Esophagus mucosa (tissue), 1 donor: ENCODE results near the gene PRR15. TPM values are rescaled to one million over a fixed set of nuclear protein-coding genes. Genes with fewer than 3 reads are reported as not detected.

ENCODE experiments used
- ATAC-seq: fragments of 200-7000 bp; cut with Tn5 transposase; one replicate; pipeline ENCODE4 v1.9.1; 2020
- total RNA-seq: library from RNA; stranded (reverse); gene quantifications from one replicate; pipeline ENCODE4 v1.2.4, GENCODE V29; 2023
- donor health status: DM: yes; HTN: yes; CAD: no.

PRR15 gene
- total RNA-seq, 1 donor from 2014 or later = 0.92 TPM

DNA sequence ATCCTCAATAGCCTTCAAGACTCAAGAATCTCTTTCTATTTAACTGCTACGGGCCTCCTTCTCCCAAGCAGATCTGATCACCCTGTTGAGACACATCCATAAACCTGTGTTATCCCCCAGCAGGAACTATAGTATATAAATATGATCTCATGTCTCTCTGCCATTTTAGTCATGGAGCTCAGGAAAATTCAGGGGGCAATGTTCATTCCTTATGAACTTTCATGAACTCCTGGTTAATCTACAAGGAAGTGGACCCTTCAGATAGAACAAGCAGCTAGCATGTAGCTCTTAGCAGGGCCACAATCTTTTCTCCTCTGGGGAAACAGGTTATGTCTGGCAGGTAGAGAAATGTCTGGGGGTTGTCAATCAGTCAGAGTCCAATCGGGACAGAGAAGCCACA lies 8.9 kb downstream of the PRR15 start:
- no peak for ATAC-seq

DNA sequence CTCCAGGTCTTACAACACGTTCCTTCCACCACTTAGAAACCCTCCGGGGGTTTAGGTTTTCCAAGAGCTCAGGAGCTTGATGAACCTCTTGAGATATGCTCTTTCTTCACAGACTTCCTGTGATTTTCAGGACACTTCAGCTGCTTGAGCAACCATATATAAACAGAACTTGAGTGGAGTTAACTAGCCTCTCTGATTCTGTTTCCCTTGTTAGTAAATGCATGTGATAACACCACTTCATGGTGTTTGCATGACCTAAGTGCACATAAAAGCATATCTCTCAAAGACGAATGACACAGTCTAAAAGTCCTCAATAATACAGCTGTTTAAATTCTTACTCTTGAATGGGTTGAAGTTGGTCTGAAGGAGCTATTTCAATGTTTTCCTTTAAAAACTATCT lies 9.9 kb downstream of the PRR15 start:
- ATAC-seq = no peak

DNA sequence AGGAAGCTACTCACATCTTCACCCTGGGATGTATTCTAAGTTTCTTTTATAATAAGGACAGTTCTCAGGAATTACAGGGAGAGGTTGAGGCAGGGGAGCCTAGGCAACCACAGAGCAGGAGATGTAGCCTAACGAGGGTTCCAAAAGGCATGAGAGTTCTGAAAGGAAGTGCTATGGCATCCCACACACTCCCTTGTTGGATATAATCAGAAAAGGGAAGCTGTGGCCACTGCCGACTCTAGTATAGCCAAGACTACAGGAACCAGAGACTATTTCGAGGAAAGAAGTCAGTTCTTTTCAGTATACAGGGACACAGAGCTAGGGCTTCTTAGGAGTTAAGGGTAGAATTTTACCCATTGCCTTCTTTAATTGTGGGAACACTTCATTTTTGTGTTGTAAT lies 11.0 kb downstream of the PRR15 start:
- ATAC-seq = no peak

DNA sequence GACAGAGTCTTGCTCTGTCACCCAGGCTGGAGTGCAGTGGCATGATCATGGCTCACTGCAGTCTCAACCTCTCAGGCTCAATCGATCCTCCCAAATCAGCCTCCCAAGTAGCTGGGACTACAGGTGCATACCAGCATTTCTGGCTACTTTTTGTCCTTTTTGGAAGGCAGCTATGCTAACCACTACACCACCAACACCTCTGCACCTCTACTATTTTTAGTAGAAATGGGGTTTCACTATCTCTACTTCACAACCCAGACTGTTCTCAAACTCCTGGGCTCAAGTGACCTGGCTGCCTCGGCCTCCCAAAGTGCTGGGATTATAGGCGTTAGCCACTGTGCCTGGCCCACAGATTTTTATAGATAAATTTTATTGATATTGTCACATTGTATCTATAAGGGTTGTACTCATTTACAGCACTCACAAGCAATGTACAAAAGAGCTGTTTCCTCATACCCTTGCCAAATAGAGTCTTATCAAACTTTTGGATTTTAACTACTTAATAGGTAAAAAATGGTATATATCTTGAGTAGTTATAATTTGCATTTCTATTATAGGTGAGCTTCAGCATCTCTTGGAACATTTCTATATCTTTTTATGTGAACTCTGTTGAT lies 23.7 kb downstream of the PRR15 start:
- no peak for ATAC-seq

DNA sequence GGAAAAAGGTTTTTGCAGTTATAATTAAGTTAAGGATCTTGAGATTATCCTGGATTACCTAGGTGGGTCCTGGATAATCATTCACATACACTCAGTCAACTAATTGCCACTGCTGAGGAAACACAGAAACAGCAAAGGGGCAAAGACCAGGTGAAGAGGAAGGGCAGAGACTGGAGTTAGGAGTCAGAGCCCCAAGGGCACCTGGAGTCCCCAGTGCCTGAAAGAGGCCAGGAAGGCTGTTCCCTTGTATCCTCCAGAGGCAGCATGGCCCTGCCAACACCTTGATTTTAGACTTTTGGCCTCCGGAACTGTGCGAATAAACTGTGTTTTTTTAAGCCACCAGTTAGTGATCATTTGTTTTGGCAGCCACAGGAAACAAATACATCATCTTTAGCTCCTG lies 24.6 kb downstream of the PRR15 start:
- no peak for ATAC-seq

DNA sequence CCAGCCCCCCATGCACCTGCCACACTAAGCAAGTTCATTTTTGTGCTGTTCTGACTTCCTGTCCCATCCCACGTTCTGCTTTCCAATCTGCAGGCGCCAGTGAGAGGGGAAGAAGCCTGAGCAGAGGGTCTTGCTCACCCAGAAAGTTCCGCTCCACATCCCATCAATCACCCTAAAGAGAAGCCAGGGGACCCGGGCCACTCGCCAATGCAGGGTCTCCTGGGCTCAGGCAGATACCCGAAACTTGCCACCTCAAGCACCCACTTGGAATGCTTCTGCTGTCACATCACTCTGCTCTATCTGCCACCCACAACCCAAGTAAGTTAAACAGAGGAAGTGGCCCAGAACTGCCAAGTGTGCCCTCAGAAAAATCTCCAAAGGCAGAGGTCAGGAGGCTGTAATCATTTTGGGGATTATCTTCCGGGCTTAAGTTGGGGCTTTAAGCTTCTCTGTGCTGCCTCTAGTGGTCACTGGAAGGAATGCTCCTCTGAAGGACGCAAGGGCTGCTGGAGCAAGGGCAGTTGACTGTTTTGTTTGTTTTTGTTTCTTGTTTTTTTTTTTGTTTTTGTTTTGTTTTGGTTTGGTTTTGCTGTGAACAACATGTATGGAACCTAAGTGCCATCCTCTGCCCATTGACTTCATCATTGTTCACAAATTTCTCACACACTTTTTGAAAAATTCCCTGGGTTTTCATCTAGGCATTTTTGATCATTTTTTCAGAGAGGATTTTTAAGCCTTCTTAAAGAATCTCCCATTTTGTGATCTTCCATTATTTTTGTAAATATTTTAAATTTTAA lies 25.5 kb downstream of the PRR15 start:
- peak; percentile 49 for ATAC-seq

DNA sequence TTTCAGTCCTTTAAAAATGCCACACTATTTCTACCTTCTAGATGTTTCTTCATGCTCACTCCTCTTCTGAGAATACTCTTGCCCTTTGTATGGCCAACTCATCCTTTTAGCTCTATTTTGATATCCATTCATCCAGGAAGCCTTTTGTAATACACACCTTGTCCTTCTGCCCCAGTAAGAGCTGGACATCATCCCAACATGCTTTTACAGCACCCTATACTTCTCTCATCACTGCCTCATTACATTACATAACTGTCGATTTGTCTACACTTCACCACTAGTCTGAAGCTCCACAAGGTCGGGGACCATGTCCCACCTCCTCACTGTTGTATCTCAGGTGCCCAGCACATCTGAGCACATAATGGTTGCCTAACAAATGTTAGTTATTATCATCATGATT lies 29.2 kb downstream of the PRR15 start:
- ATAC-seq = no peak

DNA sequence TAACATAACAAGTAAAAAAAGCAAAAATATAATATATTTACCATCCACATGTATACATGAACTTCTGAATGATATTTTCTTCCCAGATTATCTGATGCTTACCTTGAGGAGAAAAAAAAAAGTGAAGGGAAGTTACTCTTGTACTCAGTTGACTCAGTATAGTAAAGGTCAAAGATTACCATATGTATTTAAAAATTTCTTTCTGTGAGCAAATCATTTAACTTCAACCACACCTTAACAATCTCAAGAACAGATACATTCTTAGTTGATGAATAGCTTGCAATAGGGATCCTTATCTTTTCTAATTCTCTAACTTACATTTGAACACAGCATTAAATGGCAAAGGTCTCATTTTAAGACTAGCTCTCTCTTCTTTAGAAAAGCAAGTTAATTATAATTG lies 29.8 kb downstream of the PRR15 start:
- no peak for ATAC-seq

DNA sequence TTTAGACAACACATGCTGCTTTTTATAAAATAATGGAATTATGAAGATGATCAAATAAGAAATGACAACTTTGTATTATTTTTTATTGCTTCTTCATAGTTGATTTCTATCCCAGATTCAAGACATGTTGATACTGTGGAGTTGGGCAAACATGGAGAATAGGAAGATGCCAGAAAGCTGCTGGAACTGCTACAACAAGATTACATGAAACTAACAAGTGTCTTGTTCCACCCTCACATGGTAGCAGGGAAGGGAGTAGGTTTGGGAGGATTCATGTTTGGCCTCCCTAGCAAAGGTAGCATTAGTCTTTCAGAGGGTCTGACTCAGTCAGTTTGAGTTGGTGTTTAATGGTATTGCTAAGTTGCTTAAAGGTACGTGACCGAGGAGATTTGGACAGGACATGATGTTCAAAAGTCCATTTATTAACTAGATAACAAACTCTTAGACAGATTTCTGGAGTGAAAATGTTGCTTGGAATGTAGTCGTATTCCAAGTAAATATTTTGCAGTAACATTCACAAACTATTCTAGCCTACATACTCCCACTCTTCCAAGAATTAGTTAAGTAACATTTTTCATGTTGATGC lies 33.1 kb downstream of the PRR15 start:
- ATAC-seq = no peak

DNA sequence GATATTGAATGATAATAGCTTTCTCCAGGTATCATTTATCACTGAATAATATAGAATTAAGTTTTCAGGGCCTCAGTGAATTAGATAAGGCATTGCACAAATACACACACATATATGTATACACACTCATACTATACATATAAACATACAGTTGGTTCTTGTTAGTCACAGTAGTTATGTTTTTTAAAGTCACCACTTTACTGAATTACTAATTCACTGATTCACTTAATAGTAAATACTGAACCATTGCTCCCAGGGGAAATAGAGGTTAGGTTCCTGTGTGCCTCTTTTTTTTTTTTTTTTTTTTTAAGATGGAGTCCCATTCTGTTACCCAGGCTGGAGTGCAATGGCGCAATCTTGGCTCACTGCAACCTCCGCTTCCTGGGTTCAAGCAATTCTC lies 33.6 kb downstream of the PRR15 start:
- no peak for ATAC-seq

DNA sequence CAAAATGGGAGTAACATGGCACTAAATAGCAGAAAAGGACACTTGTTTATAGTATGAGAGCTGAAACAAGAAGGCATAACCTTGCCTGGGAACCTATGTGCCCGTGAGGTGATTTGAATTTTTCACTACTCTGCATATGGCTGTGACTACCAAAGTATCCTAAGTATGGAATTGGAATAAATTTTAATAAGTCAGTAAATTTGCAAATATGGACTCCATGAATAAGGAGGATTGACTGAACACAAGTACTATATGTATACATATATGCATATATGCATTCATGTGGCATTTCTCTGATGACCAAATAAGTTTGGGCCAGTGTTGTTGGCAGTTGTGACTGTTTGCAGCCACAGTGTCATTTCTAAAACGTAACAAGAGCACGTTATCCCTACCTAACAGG lies 34.5 kb downstream of the PRR15 start:
- no peak for ATAC-seq

DNA sequence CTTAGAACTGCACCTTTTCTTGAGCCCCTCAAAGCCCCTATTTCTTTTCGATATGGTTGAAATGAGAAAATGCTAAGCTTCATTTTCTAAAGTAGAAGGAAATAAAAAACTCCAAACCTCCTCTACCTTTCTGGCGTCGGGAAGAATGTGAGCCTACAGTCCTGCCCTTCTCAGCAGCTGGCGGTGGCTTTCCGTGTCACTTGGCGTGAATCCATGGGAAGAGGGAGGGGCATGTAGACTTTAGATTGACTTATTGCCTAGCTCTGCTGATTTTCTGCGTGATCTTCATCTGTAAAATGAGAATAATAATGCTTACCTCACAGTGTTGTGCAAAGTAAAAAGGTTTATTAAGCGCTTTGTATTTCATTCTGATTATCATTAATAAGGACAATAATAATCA lies 35.0 kb downstream of the PRR15 start:
- ATAC-seq = no peak

DNA sequence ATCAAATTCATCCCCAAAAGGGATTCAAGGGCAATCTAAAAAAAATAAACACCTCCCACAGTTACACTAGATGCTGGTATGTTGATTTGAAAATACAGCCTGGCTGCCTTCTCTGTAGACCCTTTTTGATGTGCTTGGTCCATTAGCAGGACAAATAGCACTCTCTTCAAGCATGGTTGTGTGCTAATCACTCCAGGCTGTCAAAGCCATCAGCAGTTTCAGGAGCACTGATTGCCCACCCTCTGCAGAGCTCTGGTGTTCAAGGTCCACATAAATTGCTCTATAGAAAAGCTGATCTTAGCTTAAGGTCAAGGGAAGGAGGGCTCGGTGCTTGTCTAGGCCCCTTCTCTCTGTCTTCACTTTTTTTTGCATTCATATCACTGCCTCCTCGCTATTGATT lies 35.4 kb downstream of the PRR15 start:
- ATAC-seq = no peak

DNA sequence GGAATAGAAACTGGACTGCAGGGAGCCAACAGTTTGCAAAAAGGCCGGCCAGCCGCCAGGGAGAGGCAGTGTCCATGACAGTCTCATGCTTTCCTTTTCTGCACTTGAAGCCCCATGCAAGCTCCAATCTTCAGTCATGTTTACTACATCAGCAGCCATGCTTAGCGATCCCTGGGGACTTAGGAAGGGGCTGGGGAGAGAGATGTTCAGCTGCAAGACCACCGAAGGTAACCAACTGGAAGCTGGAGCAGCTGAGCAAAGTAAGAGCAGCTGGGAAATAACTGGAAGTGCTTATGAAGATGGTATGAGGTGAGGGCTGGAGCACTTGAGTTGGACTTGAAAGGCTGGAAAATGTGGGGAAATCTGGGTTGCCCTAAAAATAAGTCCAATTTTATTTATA lies 37.0 kb downstream of the PRR15 start:
- no peak for ATAC-seq

DNA sequence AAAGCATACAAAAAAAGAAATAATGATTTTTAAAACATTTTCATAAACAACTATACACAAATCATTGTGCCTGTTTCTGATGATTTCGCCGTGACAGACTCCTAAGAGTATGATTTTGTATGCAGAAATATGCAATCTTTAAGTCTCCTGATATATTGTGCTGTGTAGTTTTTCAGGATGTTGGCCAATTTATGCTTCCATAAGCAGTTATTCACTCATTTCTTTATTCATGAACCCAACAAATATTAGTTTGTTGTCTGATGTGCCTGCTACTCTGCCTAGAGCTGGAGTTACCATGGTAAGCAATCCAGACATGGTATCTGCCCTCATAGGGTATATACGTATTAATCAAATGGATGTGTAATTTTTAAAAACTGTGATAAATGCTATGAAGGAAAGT lies 40.4 kb downstream of the PRR15 start:
- ATAC-seq = no peak

DNA sequence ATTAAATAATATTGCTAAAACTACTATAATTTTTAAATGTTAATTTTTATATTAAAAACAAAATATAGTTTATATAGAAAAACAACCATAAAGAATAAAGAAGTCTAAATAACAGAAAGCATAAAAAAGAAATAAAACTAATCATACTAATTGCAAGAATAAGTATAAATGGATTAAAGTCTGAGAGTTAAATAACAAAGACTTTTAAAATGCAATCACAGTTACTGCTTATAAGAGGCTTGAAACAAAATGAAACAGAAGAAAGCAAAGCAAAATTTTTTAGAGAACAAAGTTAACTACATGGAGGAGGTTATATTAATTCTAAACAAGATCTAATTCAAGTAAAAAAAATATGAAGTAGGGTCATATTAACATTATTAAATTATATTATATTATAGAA lies 41.1 kb downstream of the PRR15 start:
- ATAC-seq = no peak

DNA sequence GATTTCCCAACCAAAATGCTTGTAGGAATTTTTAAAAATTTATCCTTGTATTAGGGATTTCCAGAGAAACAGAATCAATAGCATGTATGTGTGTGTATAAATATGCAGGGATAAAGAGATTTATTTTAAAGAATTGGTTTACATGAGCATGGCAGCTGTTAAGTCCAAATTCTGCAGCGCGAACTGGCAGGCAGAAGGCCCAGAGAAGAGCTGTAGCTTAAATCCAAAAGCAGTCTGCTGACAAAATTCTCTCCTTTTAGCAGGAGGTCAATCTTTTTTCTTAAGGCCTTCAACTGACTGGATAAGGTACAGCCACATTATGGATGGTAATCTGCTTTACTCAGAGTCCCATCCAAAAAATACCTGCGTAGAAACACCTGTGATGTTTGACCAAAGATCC lies 42.0 kb downstream of the PRR15 start:
- no peak for ATAC-seq

DNA sequence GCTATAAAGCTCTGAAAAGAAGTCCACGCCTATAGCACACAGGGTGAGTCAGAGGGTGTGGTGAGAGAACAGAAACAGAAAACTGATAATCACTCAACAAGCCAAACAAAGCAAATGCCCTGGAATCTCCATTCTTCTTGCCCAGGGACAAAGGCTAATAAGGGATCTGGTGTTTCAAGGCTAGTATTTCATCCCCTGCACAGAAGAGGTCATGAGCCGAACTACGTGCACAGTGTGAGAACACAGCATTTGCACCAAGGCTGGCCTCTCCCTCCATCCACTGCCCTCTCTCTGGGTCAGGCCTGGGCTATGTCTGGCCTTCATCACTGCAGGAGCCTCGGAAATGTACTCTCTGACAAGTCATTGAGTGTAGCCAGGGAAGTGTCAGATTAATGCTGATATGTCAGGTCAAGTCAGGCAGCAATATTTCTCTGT lies 42.7 kb downstream of the PRR15 start:
- ATAC-seq = peak; percentile 54

DNA sequence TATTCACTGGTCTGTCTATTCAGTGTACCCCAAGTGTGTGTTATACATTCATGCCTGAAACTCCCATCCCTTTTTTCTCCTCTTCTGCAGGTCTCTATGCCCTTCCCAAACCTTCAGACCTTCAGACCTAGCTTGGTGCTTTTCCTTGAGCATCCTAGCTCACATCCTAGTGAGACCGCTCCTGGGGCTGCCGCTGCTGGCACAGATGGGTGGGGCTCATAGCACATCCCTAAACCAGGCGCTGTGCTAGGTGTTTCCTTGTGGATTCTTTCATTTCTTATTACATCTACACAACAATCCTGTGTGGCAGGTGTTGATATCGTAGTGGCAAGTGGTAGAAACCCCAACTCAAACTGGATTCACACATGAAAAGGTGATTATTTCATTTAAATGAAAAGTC lies 43.2 kb downstream of the PRR15 start:
- ATAC-seq = no peak

DNA sequence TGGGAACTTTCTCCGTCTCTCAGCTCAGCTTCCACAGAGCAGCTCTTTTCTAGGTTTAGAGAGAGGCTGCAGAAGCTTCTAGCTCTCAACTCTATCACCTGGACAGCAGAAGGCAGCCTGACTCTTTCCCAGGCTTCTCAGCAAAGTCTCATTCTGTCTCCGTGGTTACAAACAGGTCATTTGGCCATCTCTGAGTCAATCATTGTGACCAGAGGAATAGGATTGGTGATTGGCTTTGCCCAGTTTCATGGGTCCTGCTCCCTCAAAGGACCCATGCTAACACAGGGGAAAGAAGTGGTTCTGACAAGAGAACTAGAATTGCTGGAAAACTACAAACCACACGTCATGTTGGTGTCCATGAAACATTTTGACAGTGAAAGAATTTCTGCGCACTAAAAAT lies 43.6 kb downstream of the PRR15 start:
- no peak for ATAC-seq

DNA sequence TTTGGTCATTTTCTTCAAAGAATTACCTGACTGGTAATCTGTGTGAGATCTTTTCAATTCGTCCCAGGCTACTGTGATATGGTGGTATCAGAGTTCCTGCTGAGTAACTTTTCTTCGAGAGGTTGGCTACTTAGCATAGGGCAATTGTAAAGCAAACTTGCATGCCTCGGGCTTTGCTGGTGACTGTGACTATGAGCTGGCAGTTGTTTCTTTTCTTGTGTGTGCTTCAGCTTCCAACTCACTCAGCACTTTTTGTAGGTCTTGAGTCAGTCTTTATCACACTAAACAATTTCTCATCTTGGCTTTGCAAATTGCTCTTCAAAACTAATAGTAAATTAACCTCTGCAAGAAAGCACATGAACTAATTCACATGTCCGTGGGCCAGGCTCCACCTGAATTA lies 44.3 kb downstream of the PRR15 start:
- ATAC-seq = peak; percentile 90

DNA sequence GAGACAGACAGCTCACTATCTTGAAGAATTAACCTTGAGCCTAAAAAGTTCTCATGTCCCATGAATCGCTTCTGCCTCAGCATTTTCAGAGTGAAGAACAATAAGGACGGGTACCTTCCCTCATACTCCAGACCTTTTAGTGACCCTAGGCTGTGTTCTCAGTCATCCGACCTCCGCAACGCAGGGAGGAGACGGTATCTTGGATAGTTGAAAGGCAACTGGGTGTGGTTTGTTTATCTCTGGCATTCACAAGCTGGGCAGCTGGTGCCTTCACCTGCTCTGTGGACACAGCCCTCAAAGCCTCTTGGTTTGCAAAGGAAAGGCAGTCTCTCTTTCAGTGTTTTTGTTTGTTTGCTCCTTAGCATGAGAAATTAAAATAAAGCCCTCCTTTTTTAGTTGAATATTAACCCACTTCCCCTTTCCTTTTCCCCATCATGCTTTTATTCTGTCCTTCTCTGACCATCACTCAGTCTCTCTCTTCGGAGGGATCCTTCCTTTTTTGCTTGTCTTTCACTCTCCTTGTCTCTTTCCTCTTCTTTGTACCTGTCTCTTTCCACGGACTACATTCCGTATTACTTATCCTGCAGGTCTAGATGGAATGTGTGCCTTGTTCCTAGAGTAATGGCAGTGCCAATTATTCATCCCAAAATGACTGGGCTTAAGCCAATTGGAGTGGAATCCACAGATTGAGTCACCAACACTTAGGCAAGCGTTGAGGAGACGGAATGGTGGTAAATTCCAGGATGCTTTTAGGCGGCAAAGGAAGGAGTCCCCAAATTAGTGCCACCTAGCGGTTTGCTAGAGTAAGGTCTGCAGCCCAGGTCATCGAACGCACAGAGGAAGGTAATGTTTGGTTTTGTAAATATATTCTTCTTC lies 45.8 kb downstream of the PRR15 start:
- peak; percentile 30 for ATAC-seq

DNA sequence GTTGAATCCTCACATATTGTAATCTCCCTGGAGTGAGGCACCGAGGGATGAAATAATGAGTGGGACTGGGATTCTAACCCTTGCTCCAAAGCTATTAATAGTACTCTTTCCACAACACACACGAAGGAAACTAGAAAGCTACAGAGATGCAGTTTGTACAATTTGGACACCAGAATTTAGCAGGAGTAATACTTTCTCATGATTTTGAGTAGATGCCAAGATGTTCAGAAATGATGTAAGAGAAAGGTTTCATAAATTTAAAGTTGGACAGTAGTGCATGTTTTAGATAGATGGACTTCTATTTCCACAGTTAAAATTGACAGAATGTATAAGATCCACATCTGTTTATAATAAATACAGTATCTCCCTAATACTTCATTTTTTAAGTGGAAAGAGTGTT lies 46.5 kb downstream of the PRR15 start:
- ATAC-seq = no peak
